Measurements from ENCODE around the gene SLC48A1.

The SLC48A1 gene

DNA sequence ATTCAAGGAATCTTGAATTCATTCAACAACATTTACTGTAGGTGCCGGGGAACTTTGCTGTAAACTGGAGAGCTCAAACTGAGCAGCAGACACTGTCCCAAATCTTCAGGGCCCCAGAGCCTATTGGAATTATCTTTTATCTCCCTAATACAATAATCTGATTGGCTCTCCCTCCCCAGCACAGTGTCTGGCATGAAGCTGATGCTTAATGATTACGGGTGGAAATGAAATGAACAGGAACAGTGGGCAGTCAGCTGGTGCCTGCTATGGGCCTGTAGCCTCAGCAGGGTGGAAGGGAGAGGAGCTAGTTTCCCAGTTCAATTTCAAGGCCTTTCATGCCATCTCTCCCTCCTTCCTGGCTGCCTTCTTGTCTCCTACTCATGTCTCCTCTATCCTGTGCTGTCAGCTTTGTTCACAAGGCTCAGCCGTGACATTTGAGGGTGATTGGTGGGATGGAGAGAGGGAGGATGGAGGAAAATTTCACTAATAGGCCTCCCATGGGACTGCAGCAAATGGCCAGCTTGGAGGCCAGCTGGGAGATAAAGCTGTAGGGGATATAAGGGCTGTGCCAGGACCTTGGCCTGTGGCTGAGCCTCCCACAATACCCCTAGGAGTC lies 10.1 kb upstream of the SLC48A1 start:
- Mint-ChIP-seq H3K36me3 (no peaks in the 10 kb centered on the region), H3K27ac (no peak overlapping the region), H3K9me3 (ENCODE audit: low read depth) (no peaks in the 10 kb centered on the region), H3K4me3 (no peak overlapping the region), H3K27me3 (no peaks in the 10 kb centered on the region), H3K4me1 (ENCODE audit: low read depth) (peaks cover 25% of the 10 kb centered on the region)

DNA sequence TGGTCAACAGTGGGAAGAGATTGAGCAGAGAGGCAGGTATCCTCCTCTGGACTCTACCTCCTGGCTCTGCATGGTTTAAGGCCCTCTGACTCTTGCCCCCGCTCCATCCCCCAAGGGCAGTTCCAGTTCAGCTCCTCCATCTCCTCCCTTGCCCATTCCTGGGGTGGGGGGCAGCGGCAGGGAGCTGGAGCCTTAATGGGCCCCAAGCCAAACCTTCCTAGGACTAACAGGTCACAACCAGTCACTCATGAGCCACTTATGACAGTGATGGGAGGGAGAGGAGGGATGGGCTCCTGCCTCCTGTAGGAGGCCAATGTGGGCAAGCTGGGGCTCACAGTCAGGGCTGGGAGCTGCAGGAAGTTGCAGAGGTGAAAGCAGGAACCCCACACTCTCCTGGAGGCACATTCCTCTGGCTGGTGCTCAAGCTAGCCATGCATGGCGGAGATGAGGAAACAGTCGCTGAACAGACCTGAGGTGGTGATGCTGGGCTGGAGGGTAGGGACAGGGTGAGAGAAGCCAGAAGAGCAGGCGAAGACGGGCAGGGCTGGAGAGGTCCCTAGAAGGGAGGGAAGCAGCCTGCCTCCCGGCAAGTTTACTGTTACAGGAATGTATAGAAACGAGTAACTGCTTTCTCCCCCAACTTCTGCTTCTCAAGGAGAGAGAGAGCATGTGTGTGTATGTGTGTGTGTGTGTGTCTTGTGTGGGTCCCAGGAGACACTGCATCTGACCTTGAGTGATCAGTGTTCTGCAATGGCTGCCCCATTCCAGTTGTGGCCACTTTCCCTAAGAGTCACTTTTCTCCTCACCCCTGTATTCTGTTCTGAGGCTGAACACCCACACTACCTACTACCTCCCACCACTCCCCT lies 9.3 kb upstream of the SLC48A1 start:
- H3K27ac Mint-ChIP-seq: no peak overlapping the region
- no peak overlapping the region for H3K4me3 Mint-ChIP-seq
- H3K4me1 Mint-ChIP-seq (ENCODE audit: low read depth): peaks cover 21% of the 10 kb centered on the region
- H3K27me3 Mint-ChIP-seq: no peaks in the 10 kb centered on the region
- no peaks in the 10 kb centered on the region for H3K9me3 Mint-ChIP-seq (ENCODE audit: low read depth)
- no peaks in the 10 kb centered on the region for H3K36me3 Mint-ChIP-seq

DNA sequence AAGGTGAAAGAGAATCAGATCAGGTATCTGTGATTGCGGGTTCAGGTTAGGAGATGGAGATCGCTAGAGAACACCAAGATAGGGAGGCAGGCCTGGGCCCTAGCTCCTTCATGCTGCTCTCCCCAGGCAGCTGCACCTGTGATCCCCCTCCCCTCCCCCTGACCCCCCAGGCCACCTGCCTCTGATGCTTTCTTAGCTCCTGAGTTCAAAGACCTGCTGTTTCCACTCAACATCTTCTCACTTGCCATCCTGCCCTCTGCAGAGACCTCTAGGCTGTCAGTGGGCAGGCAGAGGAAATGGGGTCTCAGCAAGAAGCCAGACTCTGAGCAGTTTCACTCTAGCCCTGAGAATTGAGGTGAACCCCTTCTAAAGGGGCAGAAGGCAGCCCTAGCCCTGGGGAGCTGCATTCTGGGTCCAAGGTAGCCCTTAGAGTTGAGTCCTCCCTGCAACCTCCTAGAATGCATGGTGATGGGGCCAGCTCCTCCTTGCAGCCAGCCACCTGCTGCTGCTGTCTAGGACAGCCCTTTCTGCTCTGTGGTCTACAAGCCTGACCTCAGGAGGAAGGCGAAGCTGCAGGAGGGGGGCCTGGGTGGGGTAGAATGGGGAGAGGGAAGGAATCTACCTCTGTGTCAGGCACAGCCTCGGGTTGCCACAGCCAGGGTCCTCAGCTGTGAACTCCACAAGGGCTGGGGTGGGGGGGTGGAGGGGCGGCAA lies 6.4 kb upstream of the SLC48A1 start:
- Mint-ChIP-seq H3K36me3 (no peaks in the 10 kb centered on the region), H3K27ac (no peak overlapping the region), H3K9me3 (ENCODE audit: low read depth) (no peaks in the 10 kb centered on the region), H3K4me3 (no peak overlapping the region), H3K27me3 (no peaks in the 10 kb centered on the region), H3K4me1 (ENCODE audit: low read depth) (peaks cover 17% of the 10 kb centered on the region)

DNA sequence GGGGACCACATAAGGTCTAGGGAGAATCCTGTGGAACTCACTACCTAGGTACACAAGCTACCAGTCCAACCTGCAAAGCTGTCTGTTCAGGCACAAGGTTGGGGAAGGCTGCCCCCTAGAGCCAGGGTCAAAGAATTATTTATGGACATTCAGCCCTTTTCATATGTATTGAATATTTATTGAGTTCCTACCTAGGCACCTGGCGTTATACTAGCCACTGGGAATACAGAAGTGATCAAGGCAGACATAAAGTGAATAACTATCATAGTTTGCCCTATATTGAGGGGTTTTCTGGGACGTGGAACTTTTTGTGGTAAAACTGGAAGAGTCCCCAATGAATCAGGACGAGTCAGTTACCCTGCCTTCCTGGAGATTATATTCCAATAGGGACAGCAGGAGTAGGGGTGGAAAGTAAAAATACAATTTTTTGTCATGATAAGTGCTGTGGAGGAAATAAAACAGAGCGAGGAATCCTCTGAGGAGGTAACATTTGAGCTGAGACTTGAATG lies 5.8 kb upstream of the SLC48A1 start:
- peaks cover 20% of the 10 kb centered on the region for H3K4me1 Mint-ChIP-seq (ENCODE audit: low read depth)
- H3K27ac Mint-ChIP-seq: no peak overlapping the region
- H3K9me3 Mint-ChIP-seq (ENCODE audit: low read depth): no peaks in the 10 kb centered on the region
- H3K27me3 Mint-ChIP-seq: no peaks in the 10 kb centered on the region
- H3K36me3 Mint-ChIP-seq: no peaks in the 10 kb centered on the region
- H3K4me3 Mint-ChIP-seq: no peak overlapping the region

DNA sequence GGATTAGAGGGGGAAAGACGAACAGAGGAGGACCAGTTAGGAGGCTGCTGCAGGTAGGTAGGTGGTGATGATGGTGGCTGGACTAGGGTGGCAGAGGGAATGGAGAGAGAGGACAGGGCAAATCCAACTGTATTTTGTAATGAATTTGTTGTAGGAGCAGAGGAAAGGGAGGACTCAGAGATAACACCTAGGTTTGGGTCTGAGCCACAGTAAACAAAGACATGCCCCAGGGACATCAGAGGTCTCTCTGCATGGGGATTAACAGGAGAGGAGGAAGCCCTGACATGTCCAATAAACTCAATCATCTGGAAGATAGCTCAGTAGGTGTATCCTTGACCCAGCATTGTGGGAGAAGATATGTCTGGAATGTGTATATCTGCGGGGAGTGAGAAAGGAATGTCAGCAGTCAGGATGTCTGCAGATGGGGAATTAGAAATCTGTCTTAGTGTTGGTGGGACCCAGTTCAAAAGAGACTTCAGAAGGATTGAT lies 4.7 kb upstream of the SLC48A1 start:
- H3K27me3 Mint-ChIP-seq: no peaks in the 10 kb centered on the region
- H3K36me3 Mint-ChIP-seq: no peaks in the 10 kb centered on the region
- H3K4me1 Mint-ChIP-seq (ENCODE audit: low read depth): peaks cover 23% of the 10 kb centered on the region
- H3K4me3 Mint-ChIP-seq: no peak overlapping the region
- H3K27ac Mint-ChIP-seq: no peak overlapping the region
- no peaks in the 10 kb centered on the region for H3K9me3 Mint-ChIP-seq (ENCODE audit: low read depth)

DNA sequence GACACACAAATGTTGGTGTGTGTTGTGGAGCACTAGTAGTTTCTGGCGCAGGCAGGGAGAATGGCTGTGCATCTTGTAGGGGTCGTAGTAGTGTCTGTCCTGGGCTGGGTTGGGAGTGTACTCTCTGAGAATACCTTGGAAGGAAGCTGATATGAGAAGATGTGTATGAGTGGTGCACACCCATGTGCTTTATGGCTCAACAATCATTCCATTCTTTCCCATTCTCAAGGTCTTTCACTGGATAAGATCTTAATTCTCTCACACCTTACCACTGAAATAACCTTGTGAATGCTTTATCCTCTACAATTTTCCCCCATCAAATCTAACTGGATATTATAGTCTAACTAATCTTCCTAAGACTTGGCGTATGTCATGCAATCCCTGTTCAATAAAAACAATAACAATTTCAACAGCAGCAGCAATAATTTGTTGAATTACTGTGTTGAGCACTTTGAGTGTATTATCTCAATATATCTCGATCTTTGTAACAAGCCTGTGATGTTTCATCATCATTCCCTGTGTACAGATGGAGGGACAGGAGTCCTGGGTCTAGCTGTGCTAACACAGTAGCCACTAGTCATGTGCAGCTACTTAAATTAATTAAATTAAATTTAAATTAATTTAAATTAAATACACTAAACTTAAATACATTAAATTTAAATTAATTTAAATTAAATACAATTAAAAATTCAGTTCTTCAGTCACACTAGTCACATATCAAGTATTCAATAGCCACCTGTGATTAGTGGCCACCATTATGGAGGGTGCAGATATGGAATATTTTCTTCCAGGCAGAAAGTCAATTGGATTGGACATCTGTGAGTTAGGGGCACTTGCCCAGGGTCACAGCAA lies 3.6 kb upstream of the SLC48A1 start:
- Mint-ChIP-seq H3K9me3 (ENCODE audit: low read depth) (no peaks in the 10 kb centered on the region), H3K4me1 (ENCODE audit: low read depth) (peaks cover 31% of the 10 kb centered on the region), H3K36me3 (no peaks in the 10 kb centered on the region), H3K27ac (no peak overlapping the region), H3K27me3 (no peaks in the 10 kb centered on the region), H3K4me3 (no peak overlapping the region)

DNA sequence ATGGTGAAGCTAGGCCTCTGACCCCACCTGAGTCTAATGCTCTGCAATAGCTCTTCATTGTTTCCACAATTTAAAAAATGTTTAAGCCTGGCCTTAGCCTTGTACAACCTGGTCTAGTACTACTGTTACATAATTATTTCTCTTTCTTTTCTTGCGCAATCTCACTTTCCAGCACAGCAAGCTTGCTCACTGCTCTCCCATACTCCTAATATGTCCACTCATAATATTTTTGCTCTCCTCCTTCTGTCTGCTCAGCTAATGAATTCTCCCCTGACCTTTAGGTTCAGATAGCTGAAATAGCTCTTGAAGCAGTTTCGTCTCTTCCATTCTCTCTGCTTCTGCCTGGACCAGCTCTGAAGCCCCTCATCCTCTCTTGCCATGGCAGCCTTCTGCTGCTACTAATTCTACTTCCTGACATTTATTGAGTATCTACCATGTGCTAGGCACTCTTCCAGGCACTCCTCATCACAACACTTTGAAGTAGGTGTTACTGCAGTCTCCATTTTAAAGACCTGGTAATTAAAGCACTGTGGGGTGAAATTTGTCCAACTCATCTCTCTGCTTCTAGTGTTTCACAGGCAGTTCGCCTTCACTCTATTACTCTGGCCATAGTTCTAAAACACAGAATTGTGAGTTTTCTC lies 2.8 kb upstream of the SLC48A1 start:
- H3K4me1 Mint-ChIP-seq (ENCODE audit: low read depth): peaks cover 35% of the 10 kb centered on the region
- H3K9me3 Mint-ChIP-seq (ENCODE audit: low read depth): no peaks in the 10 kb centered on the region
- H3K27me3 Mint-ChIP-seq: no peaks in the 10 kb centered on the region
- H3K4me3 Mint-ChIP-seq: no peak overlapping the region
- H3K27ac Mint-ChIP-seq: no peak overlapping the region
- H3K36me3 Mint-ChIP-seq: no peaks in the 10 kb centered on the region

DNA sequence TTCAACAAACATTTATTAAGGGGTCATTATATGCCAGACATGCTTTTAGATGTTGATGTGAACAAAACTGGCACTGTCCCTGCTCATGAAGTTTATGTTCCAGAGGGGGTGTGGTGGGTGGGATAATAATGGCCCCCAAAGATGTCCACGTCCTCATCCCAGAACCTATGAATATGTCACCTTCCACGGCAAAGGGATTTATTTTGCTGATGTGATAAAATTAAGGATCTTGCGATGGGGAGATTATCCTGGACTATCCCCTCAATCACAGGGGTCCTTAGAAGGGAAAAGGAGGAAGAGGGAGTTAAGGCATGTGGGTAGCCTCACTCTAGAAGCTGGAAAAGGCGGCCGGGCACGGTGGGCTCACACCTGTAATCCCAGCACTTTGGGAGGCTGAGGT lies 1.7 kb upstream of the SLC48A1 start:
- Mint-ChIP-seq H3K4me3 (no peak overlapping the region), H3K36me3 (no peaks in the 10 kb centered on the region), H3K27ac (no peak overlapping the region), H3K27me3 (no peaks in the 10 kb centered on the region), H3K9me3 (ENCODE audit: low read depth) (no peaks in the 10 kb centered on the region), H3K4me1 (ENCODE audit: low read depth) (peaks cover 30% of the 10 kb centered on the region)

DNA sequence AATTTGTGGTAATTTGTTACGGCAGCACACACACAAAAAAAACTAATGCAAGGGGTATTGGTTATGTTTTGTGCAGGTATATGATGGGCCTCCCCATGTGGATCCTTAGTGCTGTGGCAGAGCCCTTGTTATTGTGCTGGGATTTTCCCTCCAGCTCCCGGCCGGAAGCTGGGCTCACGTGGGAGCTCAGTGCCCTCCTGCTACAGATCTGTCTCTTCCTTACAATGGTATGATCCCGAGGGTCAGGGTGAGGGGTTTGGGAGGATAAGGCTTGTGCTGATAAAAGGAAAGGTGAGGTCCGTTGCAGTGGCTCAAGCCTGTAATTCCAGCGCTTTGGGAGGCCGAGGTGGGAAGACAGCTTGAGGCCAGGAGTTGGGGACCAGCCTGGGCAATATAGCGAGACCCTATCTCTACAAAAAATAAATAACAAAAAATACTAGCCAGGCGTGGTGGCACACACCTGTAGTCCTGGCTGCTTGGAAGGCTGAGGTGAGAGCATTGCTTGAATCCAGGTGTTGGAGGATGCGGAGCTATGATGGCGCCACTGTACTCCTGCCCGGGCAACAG lies 861 bp upstream of the SLC48A1 start:
- no peaks in the 10 kb centered on the region for H3K9me3 Mint-ChIP-seq (ENCODE audit: low read depth)
- peak overlapping the region; percentile 76 for H3K27ac Mint-ChIP-seq
- H3K4me3 Mint-ChIP-seq: peak overlapping the region; percentile 88
- no peaks in the 10 kb centered on the region for H3K27me3 Mint-ChIP-seq
- no peaks in the 10 kb centered on the region for H3K36me3 Mint-ChIP-seq
- H3K4me1 Mint-ChIP-seq (ENCODE audit: low read depth): peaks cover 24% of the 10 kb centered on the region

DNA sequence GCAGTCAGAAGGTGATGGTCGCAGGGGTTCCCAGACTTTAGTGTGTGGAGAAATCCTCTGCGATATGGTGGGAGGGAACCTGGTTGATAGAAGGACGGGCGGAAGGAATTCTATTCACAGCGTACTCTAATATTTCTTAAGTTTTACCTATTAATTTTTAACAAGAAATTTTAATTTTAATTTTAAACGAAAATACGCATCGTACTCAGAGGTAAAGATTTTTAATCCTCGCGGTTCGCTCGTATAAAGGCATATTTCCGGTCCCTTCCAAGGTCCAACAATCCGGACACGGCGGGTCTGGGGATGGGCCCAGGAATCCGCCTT lies 338 bp upstream of the SLC48A1 start:
- Mint-ChIP-seq H3K4me3 (peak overlapping the region; percentile 88), H3K27ac (peak overlapping the region; percentile 76), H3K36me3 (no peaks in the 10 kb centered on the region), H3K9me3 (ENCODE audit: low read depth) (no peaks in the 10 kb centered on the region), H3K27me3 (no peaks in the 10 kb centered on the region), H3K4me1 (ENCODE audit: low read depth) (peaks cover 21% of the 10 kb centered on the region)

DNA sequence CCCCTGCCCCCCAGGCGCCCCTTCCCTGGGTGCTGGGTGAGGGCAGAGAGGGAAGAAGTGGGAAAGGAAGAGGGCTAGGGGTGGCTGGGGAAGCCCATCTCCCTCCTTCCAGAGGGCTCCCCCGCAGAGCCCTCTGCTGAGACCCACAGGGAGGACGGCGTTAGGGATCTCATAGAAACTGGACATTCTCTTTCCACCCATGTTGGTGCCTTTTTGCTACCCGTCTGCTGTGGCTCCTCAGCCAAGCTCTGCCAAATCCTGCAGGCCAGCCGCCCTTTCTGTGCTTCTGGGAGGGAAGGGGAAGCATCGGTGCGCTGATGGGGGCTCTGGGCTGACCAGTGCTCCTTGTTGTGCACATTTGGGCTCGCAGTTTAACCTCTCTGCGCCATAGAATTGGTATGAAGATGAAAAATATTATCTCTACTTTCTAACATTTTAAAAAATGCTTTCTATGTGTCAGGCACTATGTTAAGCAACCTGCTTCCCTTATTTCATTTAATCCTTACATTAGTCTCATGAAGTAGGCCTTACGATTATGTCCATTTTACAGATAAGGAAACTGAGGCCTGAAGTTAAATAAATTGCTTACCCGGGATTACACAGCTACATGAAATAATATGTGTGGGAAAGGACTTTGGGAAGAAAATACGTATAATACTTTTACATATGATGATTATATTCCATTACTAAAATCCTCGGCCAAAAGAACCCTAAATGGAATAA lies 981 bp downstream of the SLC48A1 start:
- H3K27me3 Mint-ChIP-seq: no peaks in the 10 kb centered on the region
- H3K9me3 Mint-ChIP-seq (ENCODE audit: low read depth): no peaks in the 10 kb centered on the region
- H3K4me1 Mint-ChIP-seq (ENCODE audit: low read depth): peaks cover 24% of the 10 kb centered on the region
- peak overlapping the region; percentile 64 for H3K27ac Mint-ChIP-seq
- H3K4me3 Mint-ChIP-seq: peak overlapping the region; percentile 89
- no peaks in the 10 kb centered on the region for H3K36me3 Mint-ChIP-seq

DNA sequence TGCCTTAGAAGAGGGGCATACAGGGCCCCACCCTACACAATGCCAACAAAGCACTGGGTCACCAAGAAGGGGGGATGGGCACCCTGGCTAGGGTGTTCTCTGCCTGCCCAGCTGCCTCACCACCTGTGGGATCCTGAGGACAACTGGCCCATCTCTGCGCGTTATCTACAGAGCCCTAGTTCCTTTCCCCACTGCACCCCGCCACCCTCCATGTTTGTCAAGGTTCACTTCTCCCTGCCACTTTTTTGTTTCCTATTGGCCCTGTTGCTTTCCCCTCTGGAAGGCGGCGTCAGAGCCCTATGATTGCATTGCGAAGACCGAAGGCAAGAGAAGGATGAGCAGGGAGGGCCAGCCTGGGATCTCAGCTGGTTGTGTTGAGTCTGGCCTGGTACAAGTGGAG lies 1.6 kb downstream of the SLC48A1 start:
- Mint-ChIP-seq H3K27ac (no peak overlapping the region), H3K4me3 (peak overlapping the region; percentile 89), H3K9me3 (ENCODE audit: low read depth) (no peaks in the 10 kb centered on the region), H3K4me1 (ENCODE audit: low read depth) (peaks cover 30% of the 10 kb centered on the region), H3K36me3 (no peaks in the 10 kb centered on the region), H3K27me3 (no peaks in the 10 kb centered on the region)

DNA sequence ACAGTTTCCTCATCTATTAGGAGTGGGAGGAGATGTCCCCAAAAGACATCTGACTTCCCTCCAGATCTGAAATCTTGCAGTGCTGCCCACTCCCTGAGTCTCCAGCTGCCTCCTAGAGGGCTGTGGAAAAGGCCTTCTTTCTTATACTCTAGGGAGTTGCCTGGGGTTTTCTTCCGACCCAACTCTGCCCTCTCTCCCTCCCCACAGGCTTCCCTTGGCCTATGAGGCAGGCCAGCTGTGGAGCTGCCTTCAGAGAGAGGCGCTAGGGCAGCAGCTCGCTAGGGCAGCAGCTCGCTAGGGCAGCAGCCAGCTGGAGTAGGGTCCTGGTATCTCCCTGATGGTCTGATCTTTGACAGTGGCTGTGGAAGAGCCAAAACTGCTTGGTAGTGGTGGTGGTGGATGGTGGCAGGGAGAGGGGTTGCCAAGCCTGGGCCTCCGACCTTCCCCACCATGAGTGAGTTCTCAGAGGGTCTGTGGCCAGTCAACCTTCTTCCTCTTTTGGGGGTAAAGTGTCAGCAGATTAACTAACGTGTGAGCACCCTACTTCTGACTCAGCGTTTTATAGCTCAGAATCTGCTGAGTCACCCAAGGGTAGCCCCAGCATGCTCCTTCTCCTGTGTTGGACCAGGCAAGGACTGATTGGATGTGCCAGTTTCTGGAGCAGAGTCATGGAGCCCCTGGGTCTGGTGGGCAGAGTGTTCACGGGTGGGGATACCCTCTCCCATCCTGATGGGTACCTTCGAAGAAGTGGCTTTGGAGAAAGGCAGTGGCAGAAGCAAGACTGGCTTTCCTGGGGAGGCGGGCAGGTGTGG lies 2.3 kb downstream of the SLC48A1 start:
- Mint-ChIP-seq H3K27ac (peak overlapping the region; percentile 41), H3K9me3 (ENCODE audit: low read depth) (no peaks in the 10 kb centered on the region)

More for the DNA sequence above, 2.3 kb downstream of the SLC48A1 start:
- H3K4me3 Mint-ChIP-seq: peak overlapping the region; percentile 13
- no peaks in the 10 kb centered on the region for H3K36me3 Mint-ChIP-seq
- peaks cover 30% of the 10 kb centered on the region for H3K4me1 Mint-ChIP-seq (ENCODE audit: low read depth)
- H3K27me3 Mint-ChIP-seq: no peaks in the 10 kb centered on the region
